Measurements from ENCODE around the gene DENND1A.

The DENND1A gene

GRCh38 chr9:123387686-123388085 lies 542.2 kb downstream of the DENND1A start:
- Mint-ChIP-seq H3K4me3 (no peak overlapping the region), H3K27ac (no peak overlapping the region), H3K27me3 (no peaks in the 10 kb centered on the region), H3K9me3 (no peaks in the 10 kb centered on the region), H3K4me1 (ENCODE audit: low read depth) (peaks cover 26% of the 10 kb centered on the region), H3K36me3 (ENCODE audit: low read depth) (peaks cover 44% of the 10 kb centered on the region)
- intact Hi-C loops (cut with micrococcal nuclease): no loop called here

- H3K27ac Mint-ChIP-seq: no peak overlapping the region
- H3K4me3 Mint-ChIP-seq: no peak overlapping the region
- intact Hi-C loops (cut with micrococcal nuclease): no loop called here
- H3K36me3 Mint-ChIP-seq (ENCODE audit: low read depth): peaks cover 60% of the 10 kb centered on the region
- no peaks in the 10 kb centered on the region for H3K9me3 Mint-ChIP-seq
- no peaks in the 10 kb centered on the region for H3K27me3 Mint-ChIP-seq
- peaks cover 3% of the 10 kb centered on the region for H3K4me1 Mint-ChIP-seq (ENCODE audit: low read depth)
Observed at GRCh38 chr9:123383512-123384170, 546.3 kb downstream of the DENND1A start.

- no peaks in the 10 kb centered on the region for H3K9me3 Mint-ChIP-seq
- H3K4me1 Mint-ChIP-seq (ENCODE audit: low read depth): no peaks in the 10 kb centered on the region
- H3K27ac Mint-ChIP-seq: no peak overlapping the region
- H3K4me3 Mint-ChIP-seq: no peak overlapping the region
- H3K36me3 Mint-ChIP-seq (ENCODE audit: low read depth): peaks cover 60% of the 10 kb centered on the region
- intact Hi-C loops (cut with micrococcal nuclease): no loop called here
- H3K27me3 Mint-ChIP-seq: no peaks in the 10 kb centered on the region
Observed at GRCh38 chr9:123382653-123383511, 547.0 kb downstream of the DENND1A start.

GRCh38 chr9:123380852-123381705 lies 548.8 kb downstream of the DENND1A start:
- intact Hi-C loops (cut with micrococcal nuclease): no loop called here
- H3K27me3 Mint-ChIP-seq: peaks cover 10% of the 10 kb centered on the region
- no peaks in the 10 kb centered on the region for H3K9me3 Mint-ChIP-seq
- H3K4me3 Mint-ChIP-seq: no peak overlapping the region
- H3K4me1 Mint-ChIP-seq (ENCODE audit: low read depth): peaks cover 7% of the 10 kb centered on the region
- H3K36me3 Mint-ChIP-seq (ENCODE audit: low read depth): peaks cover 60% of the 10 kb centered on the region
- no peak overlapping the region for H3K27ac Mint-ChIP-seq

GRCh38 chr9:123378956-123379660 lies 550.8 kb downstream of the DENND1A start:
- peaks cover 9% of the 10 kb centered on the region for H3K4me1 Mint-ChIP-seq (ENCODE audit: low read depth)
- intact Hi-C loops (cut with micrococcal nuclease): no loop called here
- no peak overlapping the region for H3K4me3 Mint-ChIP-seq
- H3K27ac Mint-ChIP-seq: no peak overlapping the region
- no peaks in the 10 kb centered on the region for H3K9me3 Mint-ChIP-seq
- H3K36me3 Mint-ChIP-seq (ENCODE audit: low read depth): peaks cover 51% of the 10 kb centered on the region
- peaks cover 29% of the 10 kb centered on the region for H3K27me3 Mint-ChIP-seq

GRCh38 chr9:123378025-123378424 lies 551.9 kb downstream of the DENND1A start:
- Mint-ChIP-seq H3K27ac (no peak overlapping the region), H3K9me3 (no peaks in the 10 kb centered on the region), H3K27me3 (peaks cover 36% of the 10 kb centered on the region), H3K4me1 (ENCODE audit: low read depth) (peaks cover 9% of the 10 kb centered on the region), H3K4me3 (no peak overlapping the region), H3K36me3 (ENCODE audit: low read depth) (peaks cover 41% of the 10 kb centered on the region)
- intact Hi-C loops (cut with micrococcal nuclease): no loop called here

- Mint-ChIP-seq H3K4me3 (no peak overlapping the region), H3K27ac (no peak overlapping the region), H3K4me1 (ENCODE audit: low read depth) (peaks cover 9% of the 10 kb centered on the region), H3K9me3 (no peaks in the 10 kb centered on the region), H3K36me3 (ENCODE audit: low read depth) (peaks cover 34% of the 10 kb centered on the region), H3K27me3 (peaks cover 43% of the 10 kb centered on the region)
- intact Hi-C loops (cut with micrococcal nuclease): no loop called here
Observed at GRCh38 chr9:123377211-123377971, 552.5 kb downstream of the DENND1A start.

- H3K27ac Mint-ChIP-seq: no peak overlapping the region
- H3K9me3 Mint-ChIP-seq: no peaks in the 10 kb centered on the region
- peaks cover 25% of the 10 kb centered on the region for H3K36me3 Mint-ChIP-seq (ENCODE audit: low read depth)
- no peak overlapping the region for H3K4me3 Mint-ChIP-seq
- intact Hi-C loops (cut with micrococcal nuclease): no loop called here
- H3K27me3 Mint-ChIP-seq: peaks cover 52% of the 10 kb centered on the region
- H3K4me1 Mint-ChIP-seq (ENCODE audit: low read depth): peaks cover 9% of the 10 kb centered on the region
Observed at GRCh38 chr9:123376218-123377071, 553.5 kb downstream of the DENND1A start.

- H3K27me3 Mint-ChIP-seq: peaks cover 52% of the 10 kb centered on the region
- peaks cover 16% of the 10 kb centered on the region for H3K36me3 Mint-ChIP-seq (ENCODE audit: low read depth)
- peaks cover 9% of the 10 kb centered on the region for H3K4me1 Mint-ChIP-seq (ENCODE audit: low read depth)
- H3K9me3 Mint-ChIP-seq: no peaks in the 10 kb centered on the region
- intact Hi-C loops (cut with micrococcal nuclease): no loop called here
- H3K4me3 Mint-ChIP-seq: no peak overlapping the region
- H3K27ac Mint-ChIP-seq: no peak overlapping the region
Observed at GRCh38 chr9:123375469-123376132, 554.3 kb downstream of the DENND1A start.

- H3K36me3 Mint-ChIP-seq (ENCODE audit: low read depth): no peaks in the 10 kb centered on the region
- H3K27me3 Mint-ChIP-seq: peaks cover 59% of the 10 kb centered on the region
- H3K9me3 Mint-ChIP-seq: no peaks in the 10 kb centered on the region
- H3K4me3 Mint-ChIP-seq: no peak overlapping the region
- H3K27ac Mint-ChIP-seq: no peak overlapping the region
- intact Hi-C loops (cut with micrococcal nuclease): no loop called here
- H3K4me1 Mint-ChIP-seq (ENCODE audit: low read depth): peaks cover 9% of the 10 kb centered on the region
Observed at GRCh38 chr9:123373946-123374345, 556.0 kb downstream of the DENND1A start.

GRCh38 chr9:123373447-123373923 lies 556.4 kb downstream of the DENND1A start:
- Mint-ChIP-seq H3K4me3 (no peak overlapping the region), H3K4me1 (ENCODE audit: low read depth) (peaks cover 9% of the 10 kb centered on the region), H3K9me3 (no peaks in the 10 kb centered on the region), H3K27ac (no peak overlapping the region), H3K27me3 (peaks cover 63% of the 10 kb centered on the region), H3K36me3 (ENCODE audit: low read depth) (no peaks in the 10 kb centered on the region)
- intact Hi-C loops (cut with micrococcal nuclease): no loop called here

Data from dendritic cell treated with granulocyte-macrophage colony-stimulating factor and Interleukin-4, amounts not matched to agents 40 ng/mL and 50 ng/mL, for 4 days (primary cell).